ENCODE measurements around the gene NONO. TPM values are rescaled to one million over a fixed set of nuclear protein-coding genes. Genes with fewer than 3 reads are reported as not detected.
A peak's percentile ranks its signal among the peaks of the same experiment; 100 is the strongest.

Gene NONO, protein sequence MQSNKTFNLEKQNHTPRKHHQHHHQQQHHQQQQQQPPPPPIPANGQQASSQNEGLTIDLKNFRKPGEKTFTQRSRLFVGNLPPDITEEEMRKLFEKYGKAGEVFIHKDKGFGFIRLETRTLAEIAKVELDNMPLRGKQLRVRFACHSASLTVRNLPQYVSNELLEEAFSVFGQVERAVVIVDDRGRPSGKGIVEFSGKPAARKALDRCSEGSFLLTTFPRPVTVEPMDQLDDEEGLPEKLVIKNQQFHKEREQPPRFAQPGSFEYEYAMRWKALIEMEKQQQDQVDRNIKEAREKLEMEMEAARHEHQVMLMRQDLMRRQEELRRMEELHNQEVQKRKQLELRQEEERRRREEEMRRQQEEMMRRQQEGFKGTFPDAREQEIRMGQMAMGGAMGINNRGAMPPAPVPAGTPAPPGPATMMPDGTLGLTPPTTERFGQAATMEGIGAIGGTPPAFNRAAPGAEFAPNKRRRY
- total RNA-seq: 233 TPM
- long read RNA-seq, transcript NONO-202 (11 exons, 2,606 nt): minor isoform, 26 of 231 reads
- long read RNA-seq, transcript NONO-201 (12 exons, 2,713 nt): major isoform, 173 of 231 reads
- long read RNA-seq, partial matches to known transcripts: 11 of 231 reads
- long read RNA-seq, other reads (novel, unspliced or antisense): 20 of 231 reads

DNA sequence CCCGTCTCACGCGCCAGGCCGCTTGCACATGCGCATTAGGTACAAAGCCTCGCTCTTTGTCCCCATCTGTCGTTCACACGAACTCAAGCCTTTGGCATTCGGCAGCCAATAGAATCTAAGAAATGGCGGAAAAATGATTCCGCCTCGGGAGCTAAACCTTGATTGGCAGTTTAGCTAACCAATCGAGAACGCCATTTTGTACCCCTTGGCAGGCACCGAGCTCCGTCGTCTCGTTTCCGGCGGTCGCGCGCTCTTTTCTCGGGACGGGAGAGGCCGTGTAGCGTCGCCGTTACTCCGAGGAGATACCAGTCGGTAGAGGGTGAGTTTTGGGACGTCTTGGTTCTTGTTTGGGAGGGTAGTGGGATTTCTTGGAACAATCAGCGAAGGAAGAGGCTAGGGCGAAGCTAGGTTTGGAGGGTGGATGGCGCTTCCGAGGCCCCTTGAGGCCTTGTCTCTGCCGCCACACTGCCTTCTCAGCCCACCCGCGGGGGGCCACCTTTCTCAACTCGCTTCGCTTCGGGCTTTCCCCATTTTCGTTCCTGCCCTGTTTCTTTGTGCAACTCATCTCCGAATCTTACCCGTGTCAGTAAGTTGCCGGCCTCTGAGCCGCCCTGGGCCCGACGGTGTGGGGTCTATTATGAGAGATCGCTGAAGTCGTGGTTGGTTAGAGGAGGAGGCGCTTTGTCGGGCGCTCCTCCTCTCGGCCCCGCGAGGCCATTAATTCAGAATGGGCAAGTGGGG is at the start of gene NONO:
NONO (plus strand) TSS at position 233 of the 741 bp plus-strand sequence. CDS start 7,003 bp downstream, outside the sequence.
- peak within 1 kb of the TSS; percentile 64 for H3K4me3 ChIP-seq
- ATAC-seq (peak; percentile 95 to 98), DNase-seq (peak; percentile 83)
- TF ChIP-seq, protein P1, sequence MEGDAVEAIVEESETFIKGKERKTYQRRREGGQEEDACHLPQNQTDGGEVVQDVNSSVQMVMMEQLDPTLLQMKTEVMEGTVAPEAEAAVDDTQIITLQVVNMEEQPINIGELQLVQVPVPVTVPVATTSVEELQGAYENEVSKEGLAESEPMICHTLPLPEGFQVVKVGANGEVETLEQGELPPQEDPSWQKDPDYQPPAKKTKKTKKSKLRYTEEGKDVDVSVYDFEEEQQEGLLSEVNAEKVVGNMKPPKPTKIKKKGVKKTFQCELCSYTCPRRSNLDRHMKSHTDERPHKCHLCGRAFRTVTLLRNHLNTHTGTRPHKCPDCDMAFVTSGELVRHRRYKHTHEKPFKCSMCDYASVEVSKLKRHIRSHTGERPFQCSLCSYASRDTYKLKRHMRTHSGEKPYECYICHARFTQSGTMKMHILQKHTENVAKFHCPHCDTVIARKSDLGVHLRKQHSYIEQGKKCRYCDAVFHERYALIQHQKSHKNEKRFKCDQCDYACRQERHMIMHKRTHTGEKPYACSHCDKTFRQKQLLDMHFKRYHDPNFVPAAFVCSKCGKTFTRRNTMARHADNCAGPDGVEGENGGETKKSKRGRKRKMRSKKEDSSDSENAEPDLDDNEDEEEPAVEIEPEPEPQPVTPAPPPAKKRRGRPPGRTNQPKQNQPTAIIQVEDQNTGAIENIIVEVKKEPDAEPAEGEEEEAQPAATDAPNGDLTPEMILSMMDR (IDR thresholded peaks at IDR 0.05): no peak
- intact Hi-C loops (cut with DNase I): no loop called here
- no peaks in the 10 kb centered on the region for H3K9me3 ChIP-seq
- peaks cover 3% of the 10 kb centered on the region for H3K36me3 ChIP-seq
- H3K27ac ChIP-seq: peak within 1 kb of the TSS; percentile 91
- H3K27me3 ChIP-seq (ENCODE audit: low read depth): no peaks in the 10 kb centered on the region
- peaks cover 26% of the 10 kb centered on the region for H3K4me1 ChIP-seq

DNA sequence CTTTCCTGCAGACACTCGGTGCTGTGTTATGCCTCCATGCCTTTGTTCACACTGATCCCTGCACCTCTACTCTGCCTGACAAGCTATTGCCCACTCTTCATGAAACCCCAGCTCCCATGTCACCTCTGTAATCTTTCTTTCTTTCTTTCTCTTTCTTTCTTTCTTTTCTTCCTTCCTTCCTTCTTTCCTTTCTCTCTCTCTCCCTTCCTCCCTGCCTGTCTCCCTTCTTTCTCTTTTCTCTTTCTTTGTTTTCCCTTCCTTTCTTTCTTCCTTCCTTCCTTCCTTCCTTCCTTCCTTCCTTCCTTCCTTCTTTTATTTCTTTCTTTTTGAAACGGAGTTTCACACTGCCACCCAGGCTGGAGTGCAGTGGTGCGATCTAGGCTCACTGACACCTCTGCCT is 48.0 kb upstream of the NONO start:
- peaks cover 1% of the 10 kb centered on the region for H3K36me3 ChIP-seq
- no peak for ATAC-seq
- no peaks in the 10 kb centered on the region for H3K27me3 ChIP-seq (ENCODE audit: low read depth)
- H3K27ac ChIP-seq: no peak overlapping the region
- intact Hi-C loops (cut with DNase I): no loop called here
- no peaks in the 10 kb centered on the region for H3K4me1 ChIP-seq
- DNase-seq: no peak
- no peaks in the 10 kb centered on the region for H3K9me3 ChIP-seq
- H3K4me3 ChIP-seq: no peak overlapping the region
- TF ChIP-seq, protein P1 (IDR thresholded peaks at IDR 0.05): no peak

DNA sequence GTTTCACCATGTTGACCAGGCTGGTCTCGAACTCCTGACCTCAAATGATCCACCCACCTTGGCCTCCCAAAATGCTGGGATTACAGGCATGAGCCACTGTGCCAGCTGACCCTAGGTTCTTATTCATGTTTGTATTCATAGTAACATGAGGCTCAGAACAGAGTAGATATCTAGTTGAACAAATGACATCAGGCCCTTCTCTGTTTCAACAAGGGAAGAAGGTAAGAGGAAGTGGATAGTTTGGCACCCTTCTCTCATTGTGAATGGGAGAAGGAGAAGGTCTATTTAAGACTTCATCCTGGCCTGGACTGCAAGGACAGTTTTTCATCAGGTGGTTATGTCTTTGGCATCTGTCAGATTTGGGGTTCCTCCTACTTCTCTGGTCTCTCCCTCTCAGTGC is 46.6 kb upstream of the NONO start:
- Histone ChIP-seq H3K4me1 (no peaks in the 10 kb centered on the region), H3K36me3 (peaks cover 12% of the 10 kb centered on the region), H3K9me3 (no peaks in the 10 kb centered on the region), H3K27ac (no peak overlapping the region), H3K4me3 (no peak overlapping the region), H3K27me3 (ENCODE audit: low read depth) (no peaks in the 10 kb centered on the region)
- DNase-seq (no peak), ATAC-seq (no peak)
- TF ChIP-seq, protein P1 (IDR thresholded peaks at IDR 0.05): no peak
- intact Hi-C loops (cut with DNase I): no loop called here

DNA sequence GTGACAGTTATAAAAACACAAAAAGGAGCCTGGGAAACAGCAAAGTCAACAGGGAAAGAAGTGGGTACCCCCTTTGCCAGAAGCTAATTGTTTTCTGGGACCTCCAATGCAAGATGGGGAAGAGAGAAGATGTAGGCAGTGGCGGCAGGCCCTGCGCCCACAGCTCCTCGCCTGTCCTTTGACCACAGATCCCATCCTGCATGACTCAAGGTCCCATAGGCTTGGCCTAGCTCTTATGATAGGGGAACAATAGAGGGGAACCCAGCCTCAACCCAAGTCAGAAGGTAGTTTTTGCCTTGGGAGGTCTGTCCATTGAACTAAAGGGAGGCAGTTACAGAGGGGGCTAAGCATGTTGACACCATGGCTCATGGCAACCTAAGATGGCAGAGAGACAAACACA is 43.7 kb upstream of the NONO start:
- intact Hi-C loops (cut with DNase I): no loop called here
- Histone ChIP-seq H3K36me3 (peaks cover 37% of the 10 kb centered on the region), H3K4me1 (no peaks in the 10 kb centered on the region), H3K4me3 (no peak overlapping the region), H3K9me3 (no peaks in the 10 kb centered on the region), H3K27me3 (ENCODE audit: low read depth) (no peaks in the 10 kb centered on the region), H3K27ac (no peak overlapping the region)
- DNase-seq (no peak), ATAC-seq (no peak)
- TF ChIP-seq, protein P1 (IDR thresholded peaks at IDR 0.05): no peak

DNA sequence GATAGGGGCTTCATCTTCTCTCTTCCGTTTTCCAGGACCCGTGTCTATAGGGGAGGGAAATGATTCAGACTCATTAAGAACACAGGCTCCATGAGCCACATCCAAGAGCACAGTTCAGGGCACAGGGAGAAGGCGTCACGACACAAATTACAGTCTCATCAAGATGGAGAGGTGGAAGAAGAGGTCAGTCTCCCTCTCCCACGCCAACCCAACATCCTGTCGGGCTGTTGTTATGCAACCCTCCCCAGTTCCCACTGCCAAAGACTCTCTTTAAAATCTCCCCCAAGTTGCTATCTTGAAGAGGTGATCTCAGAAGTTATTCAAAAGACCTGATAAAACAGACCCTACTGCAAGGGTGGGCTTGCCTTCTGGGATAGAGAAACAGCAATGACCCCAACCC is 42.1 kb upstream of the NONO start:
- Histone ChIP-seq H3K27me3 (ENCODE audit: low read depth) (no peaks in the 10 kb centered on the region), H3K27ac (no peak overlapping the region), H3K4me3 (no peak overlapping the region), H3K9me3 (no peaks in the 10 kb centered on the region), H3K36me3 (peaks cover 52% of the 10 kb centered on the region), H3K4me1 (no peaks in the 10 kb centered on the region)
- TF ChIP-seq, protein P1 (IDR thresholded peaks at IDR 0.05): no peak
- intact Hi-C loops (cut with DNase I): no loop called here
- DNase-seq: no peak
- ATAC-seq: no peak
